ENCODE data around the gene SLC2A5.

GRCh38 chr1:9081473-9081872 is 12.0 kb upstream of the SLC2A5 start:
- TF ChIP-seq CTCF (IDR thresholded peaks at IDR 0.05; ENCODE audit: insufficient read depth, low read length, poor library complexity, severe bottlenecking): no peak
- no peak for TF ChIP-seq EZH2phosphoT487 (conservative IDR thresholded peaks at IDR 0.05; ENCODE audit: low read length)
